ENCODE data around the gene ANGEL2.
"Not testable (repeated sequence)": the region's sequence is repeated elsewhere in the genome, so short reads cannot be mapped to it uniquely, and the experiment has no call there.

The ANGEL2 gene

GRCh38 chr1:212968368-212968863 lies 47.3 kb downstream of the ANGEL2 start:
- DNase-seq (ENCODE audit: low read depth): no peak
- TF ChIP-seq CTCF (IDR thresholded peaks at IDR 0.05; ENCODE audit: control insufficient read depth, extremely low read depth, insufficient read depth): no peak
- no peak overlapping the region for H3K4me3 ChIP-seq (ENCODE audit: low read depth, low read length)

GRCh38 chr1:212967801-212968200 lies 47.9 kb downstream of the ANGEL2 start:
- DNase-seq (ENCODE audit: low read depth): no peak
- TF ChIP-seq CTCF (IDR thresholded peaks at IDR 0.05; ENCODE audit: control insufficient read depth, extremely low read depth, insufficient read depth): peak; percentile 39
- no peak overlapping the region for H3K4me3 ChIP-seq (ENCODE audit: low read depth, low read length)

- no peak overlapping the region for H3K4me3 ChIP-seq (ENCODE audit: low read depth, low read length)
- no peak for TF ChIP-seq CTCF (IDR thresholded peaks at IDR 0.05; ENCODE audit: control insufficient read depth, extremely low read depth, insufficient read depth)
- no peak for DNase-seq (ENCODE audit: low read depth)
Observed at GRCh38 chr1:212966616-212967015, 49.1 kb downstream of the ANGEL2 start.

- not testable (repeated sequence) for H3K4me3 ChIP-seq (ENCODE audit: low read depth, low read length); DNase-seq (ENCODE audit: low read depth)
Observed at GRCh38 chr1:212964993-212965392, 50.7 kb downstream of the ANGEL2 start.

GRCh38 chr1:212964102-212964501 lies 51.6 kb downstream of the ANGEL2 start:
- no peak overlapping the region for H3K4me3 ChIP-seq (ENCODE audit: low read depth, low read length)
- TF ChIP-seq CTCF (IDR thresholded peaks at IDR 0.05; ENCODE audit: control insufficient read depth, extremely low read depth, insufficient read depth): no peak
- no peak for DNase-seq (ENCODE audit: low read depth)

DNA sequence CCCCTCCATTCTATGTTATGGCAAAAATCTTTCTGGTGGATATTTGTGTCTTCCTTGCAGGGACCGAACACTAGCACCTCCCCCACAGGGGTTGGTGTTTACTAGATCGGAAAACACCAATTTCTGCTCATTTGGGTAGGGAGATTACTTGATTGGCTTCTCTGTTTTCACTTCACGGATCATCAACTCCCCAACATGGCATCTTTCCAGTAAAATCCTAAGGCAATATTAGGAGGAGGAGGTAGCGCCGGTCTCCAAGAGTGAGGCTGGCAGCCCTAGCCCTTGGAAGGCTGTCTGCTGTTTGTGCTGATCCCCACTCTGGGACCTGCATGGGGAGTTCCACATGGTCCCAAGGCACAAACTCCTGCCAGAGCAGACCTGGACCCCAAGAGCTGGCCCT lies 53.2 kb downstream of the ANGEL2 start:
- no peak overlapping the region for H3K4me3 ChIP-seq (ENCODE audit: low read depth, low read length)
- no peak for DNase-seq (ENCODE audit: low read depth)
- no peak for TF ChIP-seq CTCF (IDR thresholded peaks at IDR 0.05; ENCODE audit: control insufficient read depth, extremely low read depth, insufficient read depth)

GRCh38 chr1:212960932-212961331 lies 54.7 kb downstream of the ANGEL2 start:
- no peak for DNase-seq (ENCODE audit: low read depth)
- no peak overlapping the region for H3K4me3 ChIP-seq (ENCODE audit: low read depth, low read length)
- TF ChIP-seq CTCF (IDR thresholded peaks at IDR 0.05; ENCODE audit: control insufficient read depth, extremely low read depth, insufficient read depth): no peak
